B cell (primary cell): ENCODE results near the gene SLC3A2. TPM values are rescaled to one million over a fixed set of nuclear protein-coding genes. Genes with fewer than 3 reads are reported as not detected.
"Not testable (repeated sequence)": the region's sequence is repeated elsewhere in the genome, so short reads cannot be mapped to it uniquely, and the experiment has no call there.

Experiments
- ATAC-seq: fragments of 200-7000 bp; cut with Tn5 transposase; one replicate; pipeline ENCODE4 v1.10.0; 2021; ENCODE audit warnings: low read depth, mild to moderate bottlenecking, moderate number of reproducible peaks, moderate library complexity
- CTCF ChIA-PET: fragments of 350-600 bp; sonication (Branson Sonifier 250); formaldehyde crosslinking; loops from one replicate; lab custom pipeline; 2021; ENCODE audit warnings: antibody characterized with exemption, inconsistent platforms; lab: Charles Lee
- POLR2A ChIA-PET: fragments of 350-600 bp; sonication (Branson Sonifier 250); formaldehyde crosslinking; loops from one replicate; lab custom pipeline; 2021; ENCODE audit warnings: antibody characterized with exemption; lab: Charles Lee
- DNase-seq: peaks from one replicate; pipeline ENCODE4 v3.0.0; 2013
- H2AFZ ChIP-seq: 2 replicates; pipeline ENCODE4 v1.6.1; 2012; ENCODE audit warnings: mild to moderate bottlenecking, low read depth, low read length; ENCODE audit not compliant: insufficient read depth, poor library complexity, severe bottlenecking
- H3K27ac ChIP-seq, 2 donors: 1 replicate in 1 of 2; 2 replicates in 1 of 2; pipeline ENCODE4 v1.5.1; 2012 to 2013; ENCODE audit warnings: low read length in 2 of 2, mild to moderate bottlenecking in 2 of 2, moderate library complexity in 1 of 2
- H3K27me3 ChIP-seq, 4 experiments: fragments of 200-600 bp in 1 of 4; sonication (generic) in 1 of 4; replicated peaks in 1 of 4; 1 replicate in 2 of 4; 2 replicates in 2 of 4; pipeline versions ENCODE4 v1.6.1 to v1.7.0; 2013 to 2016; ENCODE audit warnings: low read length in 3 of 4, mild to moderate bottlenecking in 2 of 4, mixed read lengths in 1 of 4, moderate library complexity in 1 of 4; ENCODE audit not compliant: insufficient read depth in 4 of 4, control insufficient read depth in 3 of 4; ENCODE audit errors: control extremely low read depth in 1 of 4
- H3K36me3 ChIP-seq, 2 experiments: replicated peaks in 1 of 2; 1 replicate in 1 of 2; 2 replicates in 1 of 2; pipeline versions ENCODE4 v1.6.1 to v1.7.1; 2013; ENCODE audit warnings: low read length in 1 of 2; ENCODE audit not compliant: insufficient read depth in 2 of 2, control insufficient read depth in 1 of 2; ENCODE audit errors: control extremely low read depth in 1 of 2, extremely low read depth in 1 of 2
- H3K4me1 ChIP-seq, 2 donors: fragments of 200-600 bp in 1 of 2; sonication (generic) in 1 of 2; 1 replicate in 1 of 2; 2 replicates in 1 of 2; pipeline versions ENCODE4 v1.5.1 to v1.6.1; 2013 to 2017; ENCODE audit warnings: low read length in 2 of 2; ENCODE audit not compliant: control insufficient read depth in 2 of 2, insufficient read depth in 2 of 2
- H3K4me2 ChIP-seq: replicated peaks from 2 replicates; pipeline ENCODE3; 2012; ENCODE audit warnings: mild to moderate bottlenecking, low read depth, low read length; ENCODE audit not compliant: poor library complexity, severe bottlenecking
- H3K4me3 ChIP-seq, 5 experiments: fragments of 200-600 bp in 1 of 5; sonication (generic) in 1 of 5; 1 replicate in 3 of 5; 2 replicates in 2 of 5; pipeline versions ENCODE4 v1.5.1 to v1.7.0; 2011 to 2016; ENCODE audit warnings: low read length in 4 of 5, mild to moderate bottlenecking in 4 of 5, low read depth in 2 of 5, control low read depth in 1 of 5, moderate library complexity in 1 of 5; ENCODE audit not compliant: insufficient read depth in 1 of 5; ENCODE audit errors: control extremely low read depth in 1 of 5, extremely low read depth in 1 of 5
- H3K79me2 ChIP-seq: fragments of 200-600 bp; sonication (generic); one replicate; pipeline ENCODE4 v1.6.0; 2016; ENCODE audit warnings: low read length; ENCODE audit not compliant: control insufficient read depth, insufficient read depth
- H3K9ac ChIP-seq: fragments of 200-600 bp; sonication (generic); 2 replicates; pipeline ENCODE4 v1.6.1; 2017; ENCODE audit warnings: mild to moderate bottlenecking, low read length, moderate library complexity
- H3K9me3 ChIP-seq, 3 donors: one replicate each; pipeline versions ENCODE4 v1.6.1 to v1.7.1; 2013; ENCODE audit warnings: low read length in 2 of 3; ENCODE audit not compliant: control insufficient read depth in 2 of 3, insufficient read depth in 1 of 3; ENCODE audit errors: control extremely low read depth in 1 of 3
- H4K20me1 ChIP-seq: 2 replicates; pipeline ENCODE4 v1.6.0; 2012; ENCODE audit warnings: mild to moderate bottlenecking, low read length; ENCODE audit not compliant: insufficient read depth, control insufficient read depth, poor library complexity, severe bottlenecking
- H3K27ac Mint-ChIP-seq: one replicate; pipeline ENCODE4 v1.8.0; 2021; ENCODE audit warnings: mixed read lengths
- H3K27me3 Mint-ChIP-seq: one replicate; pipeline ENCODE4 v1.8.0; 2021; ENCODE audit warnings: mixed read lengths
- H3K4me1 Mint-ChIP-seq: one replicate; pipeline ENCODE4 v1.8.0; 2021; ENCODE audit warnings: mixed read lengths
- H3K4me3 Mint-ChIP-seq: one replicate; pipeline ENCODE4 v1.8.0; 2021; ENCODE audit warnings: mixed read lengths
- H3K9me3 Mint-ChIP-seq: one replicate; pipeline ENCODE4 v1.8.0; 2022; ENCODE audit warnings: mixed read lengths; ENCODE audit not compliant: insufficient read depth
- CTCF ChIP-seq: fragments of 200-600 bp; IDR thresholded peaks from one replicate; pipeline ENCODE4 v1.8.0; 2022; ENCODE audit warnings: antibody characterized with exemption, mild to moderate bottlenecking
- EZH2 ChIP-seq: IDR thresholded peaks from 2 replicates; pipeline ENCODE4 v1.6.1; 2012; ENCODE audit warnings: borderline replicate concordance, low read depth, mild to moderate bottlenecking, moderate library complexity, low read length; ENCODE audit not compliant: insufficient read depth, poor library complexity, severe bottlenecking
- WGBS: methylation state at CpG from one replicate; pipeline ENCODE4 v1.1.5; 2013; ENCODE audit warnings: missing lambda C conversion rate; ENCODE audit not compliant: insufficient coverage; 5-methylcytosine and 5-hydroxymethylcytosine counted together
- intact Hi-C: fragments of 100-400 bp; cut with micrococcal nuclease; formaldehyde crosslinking; loops from one replicate; pipeline ENCODE4 v1.10.0; 2022
- polyA plus RNA-seq: library from polyadenylated mRNA; depleted of rRNA; stranded (reverse); fragments of >200 nt; gene quantifications from 2 replicates; pipeline ENCODE4 v1.2.3, GENCODE V29; 2012
- total RNA-seq, 2 donors: library from RNA; stranded (reverse); fragments of 120-200 nt in 1 of 2; gene quantifications; 1 replicate in 1 of 2; 2 replicates in 1 of 2; pipeline versions ENCODE4 v1.2.3 to v1.2.4, GENCODE V29; 2013 to 2022

The SLC3A2 gene
- total and polyA plus RNA-seq, 2 donors (not counting 1 experiment from before 2014, with no cell fraction given): 92.0 to 148 TPM

GRCh38 chr11:62933750-62934495 lies 53.2 kb downstream of the SLC3A2 start:
- WGBS: 90% methylated on average over 5 of the region's 5 CpGs
- Histone ChIP-seq H3K27ac (no peak overlapping the region), H2AFZ (no peak overlapping the region), H3K9me3 (peaks cover 0 to 4% (median 2%) of the 10 kb centered on the region in 3 donors), H3K4me2 (no peak overlapping the region), H3K9ac (no peak overlapping the region), H3K4me1 (no peaks in the 10 kb centered on the region), H3K36me3 (no peaks in the 10 kb centered on the region), H3K4me3 (no peak overlapping the region), H4K20me1 (no peaks in the 10 kb centered on the region), H3K27me3 (peaks cover 0 to 27% (median 1%) of the 10 kb centered on the region in 4 experiments), H3K79me2 (no peaks in the 10 kb centered on the region)
- Mint-ChIP-seq H3K9me3 (no peaks in the 10 kb centered on the region), H3K27ac (no peak overlapping the region), H3K4me3 (no peak overlapping the region), H3K4me1 (no peaks in the 10 kb centered on the region), H3K27me3 (peaks cover 46% of the 10 kb centered on the region)
- TF ChIP-seq EZH2 (no peak), CTCF (no peak)
- DNase-seq (no peak), ATAC-seq (no peak)
- intact Hi-C loops: no loop called here
- ChIA-PET POLR2A (no interaction called here), CTCF (no interaction called here)

GRCh38 chr11:62934496-62934785 lies 53.7 kb downstream of the SLC3A2 start:
- Histone ChIP-seq H3K36me3 (no peaks in the 10 kb centered on the region), H3K4me1 (no peaks in the 10 kb centered on the region), H3K4me3 (no peak overlapping the region), H3K79me2 (no peaks in the 10 kb centered on the region), H3K9me3 (peaks cover 0 to 4% (median 2%) of the 10 kb centered on the region in 3 donors), H3K27ac (no peak overlapping the region), H4K20me1 (no peaks in the 10 kb centered on the region), H3K9ac (no peak overlapping the region), H2AFZ (no peak overlapping the region), H3K27me3 (peaks cover 0 to 24% (median 1%) of the 10 kb centered on the region in 4 experiments), H3K4me2 (no peak overlapping the region)
- Mint-ChIP-seq H3K9me3 (no peaks in the 10 kb centered on the region), H3K4me1 (no peaks in the 10 kb centered on the region), H3K4me3 (no peak overlapping the region), H3K27me3 (peaks cover 45% of the 10 kb centered on the region), H3K27ac (no peak overlapping the region)
- ChIA-PET CTCF (no interaction called here), POLR2A (no interaction called here)
- DNase-seq (no peak), ATAC-seq (no peak)
- TF ChIP-seq CTCF (no peak), EZH2 (no peak)
- no CpG with 5 or more reads among the region's 1 CpG for WGBS
- intact Hi-C loops: no loop called here

- ATAC-seq, H3K27me3 ChIP-seq, H3K79me2 ChIP-seq, intact Hi-C loops, H3K36me3 ChIP-seq, DNase-seq, H3K4me1 ChIP-seq, H4K20me1 ChIP-seq, H3K27ac Mint-ChIP-seq, H3K4me1 Mint-ChIP-seq, H3K4me3 ChIP-seq, H3K9me3 Mint-ChIP-seq, H3K4me3 Mint-ChIP-seq, H2AFZ ChIP-seq, H3K9ac ChIP-seq, POLR2A ChIA-PET, H3K4me2 ChIP-seq, H3K9me3 ChIP-seq, H3K27ac ChIP-seq: not testable (repeated sequence)
- CTCF ChIA-PET: interaction anchor here (1.5 kb wide), 1 partner anchor 32 kb away, joined by 3 read pairs; no protein-coding TSS in a partner anchor
- H3K27me3 Mint-ChIP-seq: peaks cover 29% of the 10 kb centered on the region
- WGBS: 100% methylated on average over 2 of the region's 2 CpGs
Observed at GRCh38 chr11:62937528-62937927, 56.8 kb downstream of the SLC3A2 start.
